HG03045 (cell line): ENCODE measurements around the gene USP17L26.
"Not testable (repeated sequence)": the region's sequence is repeated elsewhere in the genome, so short reads cannot be mapped to it uniquely, and the experiment has no call there.

Experiments
- ATAC-seq: cut with Tn5 transposase; IDR thresholded peaks from one replicate; pipeline ENCODE4 v1.9.1; 2021; ENCODE audit warnings: mild to moderate bottlenecking, moderate library complexity; ENCODE audit not compliant: unreplicated experiment

Gene USP17L26, protein sequence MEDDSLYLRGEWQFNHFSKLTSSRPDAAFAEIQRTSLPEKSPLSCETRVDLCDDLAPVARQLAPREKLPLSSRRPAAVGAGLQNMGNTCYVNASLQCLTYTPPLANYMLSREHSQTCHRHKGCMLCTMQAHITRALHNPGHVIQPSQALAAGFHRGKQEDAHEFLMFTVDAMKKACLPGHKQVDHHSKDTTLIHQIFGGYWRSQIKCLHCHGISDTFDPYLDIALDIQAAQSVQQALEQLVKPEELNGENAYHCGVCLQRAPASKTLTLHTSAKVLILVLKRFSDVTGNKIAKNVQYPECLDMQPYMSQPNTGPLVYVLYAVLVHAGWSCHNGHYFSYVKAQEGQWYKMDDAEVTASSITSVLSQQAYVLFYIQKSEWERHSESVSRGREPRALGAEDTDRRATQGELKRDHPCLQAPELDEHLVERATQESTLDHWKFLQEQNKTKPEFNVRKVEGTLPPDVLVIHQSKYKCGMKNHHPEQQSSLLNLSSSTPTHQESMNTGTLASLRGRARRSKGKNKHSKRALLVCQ

DNA sequence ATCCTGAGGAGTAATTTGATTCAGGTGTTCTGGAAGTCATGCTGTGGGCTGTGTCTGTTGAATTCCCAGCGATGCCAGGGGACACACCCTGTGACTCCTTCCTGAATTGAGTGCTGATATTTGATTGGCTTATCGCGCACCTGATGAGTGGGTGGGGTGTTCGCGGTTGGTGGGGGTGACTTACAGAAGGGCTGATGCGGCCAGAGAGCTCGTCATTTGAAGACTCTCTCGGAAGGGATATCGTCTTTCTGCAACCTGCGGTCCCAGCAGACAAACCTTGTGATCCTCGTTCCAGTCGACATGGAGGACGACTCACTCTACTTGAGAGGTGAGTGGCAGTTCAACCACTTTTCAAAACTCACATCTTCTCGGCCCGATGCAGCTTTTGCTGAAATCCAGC, at the start of gene USP17L26:
TSS of gene USP17L26 (plus strand) at position 301 of the 400 bp plus-strand sequence. CDS start at position 301, 0 bp downstream.
- ATAC-seq = not testable (repeated sequence)

DNA sequence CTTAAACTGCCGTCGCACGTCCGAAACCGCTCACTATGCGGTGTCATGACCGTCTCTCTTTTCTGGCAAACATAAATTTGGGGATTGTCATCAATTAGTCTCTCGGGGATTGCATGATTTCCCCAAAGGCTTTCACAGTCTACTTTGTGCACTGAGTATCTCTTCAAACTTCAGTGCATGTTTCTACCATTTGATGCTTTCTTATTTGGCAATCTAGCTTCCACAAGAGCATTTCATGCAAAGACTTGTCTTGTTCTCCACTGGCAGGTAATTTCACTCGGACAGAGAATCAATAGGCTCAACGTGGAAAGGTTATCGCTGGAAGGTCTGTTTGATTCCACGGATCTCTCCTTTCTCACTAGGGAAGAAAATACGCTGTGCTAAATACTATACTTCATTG, 10.3 kb upstream of the USP17L26 start:
- not testable (repeated sequence) for ATAC-seq

DNA sequence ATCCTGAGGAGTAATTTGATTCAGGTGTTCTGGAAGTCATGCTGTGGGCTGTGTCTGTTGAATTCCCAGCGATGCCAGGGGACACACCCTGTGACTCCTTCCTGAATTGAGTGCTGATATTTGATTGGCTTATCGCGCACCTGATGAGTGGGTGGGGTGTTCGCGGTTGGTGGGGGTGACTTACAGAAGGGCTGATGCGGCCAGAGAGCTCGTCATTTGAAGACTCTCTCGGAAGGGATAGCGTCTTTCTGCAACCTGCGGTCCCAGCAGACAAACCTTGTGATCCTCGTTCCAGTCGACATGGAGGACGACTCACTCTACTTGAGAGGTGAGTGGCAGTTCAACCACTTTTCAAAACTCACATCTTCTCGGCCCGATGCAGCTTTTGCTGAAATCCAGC, 9.6 kb upstream of the USP17L26 start, which contains the start of gene USP17L24:
TSS of gene USP17L24 (plus strand) at position 301 of the 400 bp plus-strand sequence. CDS start at position 301, 0 bp downstream.
- not testable (repeated sequence) for ATAC-seq

DNA sequence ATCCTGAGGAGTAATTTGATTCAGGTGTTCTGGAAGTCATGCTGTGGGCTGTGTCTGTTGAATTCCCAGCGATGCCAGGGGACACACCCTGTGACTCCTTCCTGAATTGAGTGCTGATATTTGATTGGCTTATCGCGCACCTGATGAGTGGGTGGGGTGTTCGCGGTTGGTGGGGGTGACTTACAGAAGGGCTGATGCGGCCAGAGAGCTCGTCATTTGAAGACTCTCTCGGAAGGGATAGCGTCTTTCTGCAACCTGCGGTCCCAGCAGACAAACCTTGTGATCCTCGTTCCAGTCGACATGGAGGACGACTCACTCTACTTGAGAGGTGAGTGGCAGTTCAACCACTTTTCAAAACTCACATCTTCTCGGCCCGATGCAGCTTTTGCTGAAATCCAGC, 4.8 kb upstream of the USP17L26 start, which contains the start of gene USP17L25:
TSS of gene USP17L25 (plus strand) at position 301 of the 400 bp plus-strand sequence. CDS start at position 301, 0 bp downstream.
- ATAC-seq = not testable (repeated sequence)

DNA sequence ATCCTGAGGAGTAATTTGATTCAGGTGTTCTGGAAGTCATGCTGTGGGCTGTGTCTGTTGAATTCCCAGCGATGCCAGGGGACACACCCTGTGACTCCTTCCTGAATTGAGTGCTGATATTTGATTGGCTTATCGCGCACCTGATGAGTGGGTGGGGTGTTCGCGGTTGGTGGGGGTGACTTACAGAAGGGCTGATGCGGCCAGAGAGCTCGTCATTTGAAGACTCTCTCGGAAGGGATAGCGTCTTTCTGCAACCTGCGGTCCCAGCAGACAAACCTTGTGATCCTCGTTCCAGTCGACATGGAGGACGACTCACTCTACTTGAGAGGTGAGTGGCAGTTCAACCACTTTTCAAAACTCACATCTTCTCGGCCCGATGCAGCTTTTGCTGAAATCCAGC, 4.6 kb downstream of the USP17L26 start, which contains the start of gene USP17L5:
TSS of gene USP17L5 (plus strand) at position 301 of the 400 bp plus-strand sequence. CDS start at position 301, 0 bp downstream.
- not testable (repeated sequence) for ATAC-seq

DNA sequence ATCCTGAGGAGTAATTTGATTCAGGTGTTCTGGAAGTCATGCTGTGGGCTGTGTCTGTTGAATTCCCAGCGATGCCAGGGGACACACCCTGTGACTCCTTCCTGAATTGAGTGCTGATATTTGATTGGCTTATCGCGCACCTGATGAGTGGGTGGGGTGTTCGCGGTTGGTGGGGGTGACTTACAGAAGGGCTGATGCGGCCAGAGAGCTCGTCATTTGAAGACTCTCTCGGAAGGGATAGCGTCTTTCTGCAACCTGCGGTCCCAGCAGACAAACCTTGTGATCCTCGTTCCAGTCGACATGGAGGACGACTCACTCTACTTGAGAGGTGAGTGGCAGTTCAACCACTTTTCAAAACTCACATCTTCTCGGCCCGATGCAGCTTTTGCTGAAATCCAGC, 9.4 kb downstream of the USP17L26 start, which contains the start of gene USP17L27:
TSS of gene USP17L27 (plus strand) at position 301 of the 400 bp plus-strand sequence. CDS start at position 301, 0 bp downstream.
- ATAC-seq = not testable (repeated sequence)

DNA sequence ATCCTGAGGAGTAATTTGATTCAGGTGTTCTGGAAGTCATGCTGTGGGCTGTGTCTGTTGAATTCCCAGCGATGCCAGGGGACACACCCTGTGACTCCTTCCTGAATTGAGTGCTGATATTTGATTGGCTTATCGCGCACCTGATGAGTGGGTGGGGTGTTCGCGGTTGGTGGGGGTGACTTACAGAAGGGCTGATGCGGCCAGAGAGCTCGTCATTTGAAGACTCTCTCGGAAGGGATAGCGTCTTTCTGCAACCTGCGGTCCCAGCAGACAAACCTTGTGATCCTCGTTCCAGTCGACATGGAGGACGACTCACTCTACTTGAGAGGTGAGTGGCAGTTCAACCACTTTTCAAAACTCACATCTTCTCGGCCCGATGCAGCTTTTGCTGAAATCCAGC, 14.1 kb downstream of the USP17L26 start, which contains the start of gene USP17L28:
TSS of gene USP17L28 (plus strand) at position 301 of the 400 bp plus-strand sequence. CDS start at position 301, 0 bp downstream.
- ATAC-seq = not testable (repeated sequence)

DNA sequence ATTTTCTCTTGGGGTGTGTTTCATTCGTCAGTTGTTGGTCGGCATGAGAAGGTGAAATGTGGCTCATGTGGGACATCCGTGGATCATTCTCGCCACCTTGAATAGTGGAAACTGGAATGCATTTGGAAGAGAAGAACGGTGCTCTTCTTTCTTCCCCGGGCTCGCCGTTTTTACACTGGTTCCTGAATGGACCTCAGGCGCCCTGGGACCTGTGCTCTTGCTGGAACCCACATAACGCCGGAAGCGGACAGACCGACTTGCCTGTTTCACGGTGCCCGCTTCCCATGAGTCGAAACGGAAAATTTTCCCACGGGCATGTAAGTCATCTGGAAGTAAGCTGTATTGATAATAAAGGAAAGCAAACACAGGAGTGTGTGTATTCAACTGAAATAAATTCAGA, 16.4 kb downstream of the USP17L26 start:
- ATAC-seq = not testable (repeated sequence)

DNA sequence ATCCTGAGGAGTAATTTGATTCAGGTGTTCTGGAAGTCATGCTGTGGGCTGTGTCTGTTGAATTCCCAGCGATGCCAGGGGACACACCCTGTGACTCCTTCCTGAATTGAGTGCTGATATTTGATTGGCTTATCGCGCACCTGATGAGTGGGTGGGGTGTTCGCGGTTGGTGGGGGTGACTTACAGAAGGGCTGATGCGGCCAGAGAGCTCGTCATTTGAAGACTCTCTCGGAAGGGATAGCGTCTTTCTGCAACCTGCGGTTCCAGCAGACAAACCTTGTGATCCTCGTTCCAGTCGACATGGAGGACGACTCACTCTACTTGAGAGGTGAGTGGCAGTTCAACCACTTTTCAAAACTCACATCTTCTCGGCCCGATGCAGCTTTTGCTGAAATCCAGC, 18.9 kb downstream of the USP17L26 start, which contains the start of gene USP17L29:
TSS of gene USP17L29 (plus strand) at position 301 of the 400 bp plus-strand sequence. CDS start at position 301, 0 bp downstream.
- ATAC-seq = not testable (repeated sequence)

DNA sequence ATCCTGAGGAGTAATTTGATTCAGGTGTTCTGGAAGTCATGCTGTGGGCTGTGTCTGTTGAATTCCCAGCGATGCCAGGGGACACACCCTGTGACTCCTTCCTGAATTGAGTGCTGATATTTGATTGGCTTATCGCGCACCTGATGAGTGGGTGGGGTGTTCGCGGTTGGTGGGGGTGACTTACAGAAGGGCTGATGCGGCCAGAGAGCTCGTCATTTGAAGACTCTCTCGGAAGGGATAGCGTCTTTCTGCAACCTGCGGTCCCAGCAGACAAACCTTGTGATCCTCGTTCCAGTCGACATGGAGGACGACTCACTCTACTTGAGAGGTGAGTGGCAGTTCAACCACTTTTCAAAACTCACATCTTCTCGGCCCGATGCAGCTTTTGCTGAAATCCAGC, 28.4 kb downstream of the USP17L26 start, which contains the start of gene USP17L30:
TSS of gene USP17L30 (plus strand) at position 301 of the 400 bp plus-strand sequence. CDS start at position 301, 0 bp downstream.
- not testable (repeated sequence) for ATAC-seq

DNA sequence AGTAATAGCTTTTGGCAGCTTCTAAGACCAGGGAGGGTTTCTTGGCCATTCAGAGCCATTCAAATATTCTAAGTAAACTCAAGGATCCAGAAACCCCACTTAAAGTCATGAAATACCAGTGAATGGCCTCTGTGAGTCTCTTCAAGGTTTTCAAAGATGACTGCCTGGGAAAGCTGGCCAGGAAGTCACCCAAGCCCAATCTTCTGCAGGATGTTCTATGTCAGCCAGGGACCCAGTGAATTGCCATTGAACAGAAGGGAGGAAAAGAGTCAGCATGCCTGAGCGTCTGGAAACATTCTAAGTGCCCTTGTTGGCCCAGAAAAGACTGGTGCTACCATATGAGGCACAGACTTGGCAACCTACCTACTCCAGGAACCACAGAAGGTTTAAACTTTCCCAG, 45.4 kb downstream of the USP17L26 start:
- not testable (repeated sequence) for ATAC-seq

DNA sequence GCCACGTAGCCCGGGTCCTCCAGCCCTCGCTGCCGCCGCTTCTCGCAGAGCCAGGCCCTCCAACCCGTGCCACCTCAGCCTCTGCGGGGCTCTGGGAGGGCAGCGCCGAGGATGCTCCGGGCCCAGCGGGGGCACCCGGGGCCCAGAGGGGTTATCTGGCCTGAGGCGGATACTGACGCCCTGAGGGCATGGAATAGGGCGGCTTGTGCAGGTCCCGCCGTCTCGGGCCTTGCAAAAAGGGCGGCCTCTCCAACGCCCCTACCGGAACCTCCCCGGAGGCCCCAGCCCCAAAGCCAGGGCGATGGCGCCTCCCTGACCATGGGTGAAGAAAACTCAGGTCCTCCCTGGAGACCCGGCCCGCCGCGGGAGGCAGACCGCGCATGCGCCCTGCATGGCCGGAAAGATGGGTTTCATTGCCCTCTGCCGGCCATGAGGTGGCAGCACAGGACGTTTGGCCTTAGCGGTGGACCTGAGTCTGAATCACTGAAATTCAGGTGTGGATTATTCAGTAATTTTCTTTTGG, 46.6 kb downstream of the USP17L26 start:
- ATAC-seq = not testable (repeated sequence)

DNA sequence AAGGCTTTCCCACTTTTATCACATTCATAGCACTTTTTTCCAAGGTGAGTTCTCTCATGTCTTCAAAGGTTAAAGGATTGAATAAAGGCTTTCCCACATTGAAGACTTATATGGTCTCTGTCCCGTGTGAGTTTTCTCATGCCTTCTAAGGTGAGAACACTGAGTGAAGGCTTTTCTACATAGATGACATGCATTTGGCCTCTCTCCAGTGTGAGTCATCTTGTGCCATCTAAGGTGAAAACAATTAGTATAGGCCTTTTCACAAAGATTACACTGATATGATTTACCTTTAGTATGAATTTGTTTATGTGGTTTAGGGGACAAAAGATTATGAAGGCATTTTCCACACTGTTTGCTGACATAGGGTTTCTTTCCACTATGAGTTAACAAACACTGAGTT, 49.7 kb downstream of the USP17L26 start:
- no peak for ATAC-seq
